Chondrocyte (in vitro differentiated cells): ENCODE data around the gene TMEM139. TPM values are rescaled to one million over a fixed set of nuclear protein-coding genes. Genes with fewer than 3 reads are reported as not detected.

Source experiments
- DNase-seq: peaks from one replicate; pipeline ENCODE4 v3.0.0; 2021; ENCODE audit warnings: mixed read lengths, low spot score
- H3K27ac Mint-ChIP-seq: one replicate; pipeline ENCODE4 v1.8.0; 2021; ENCODE audit warnings: mild to moderate bottlenecking, moderate library complexity, mixed read lengths; ENCODE audit not compliant: unreplicated experiment
- H3K27me3 Mint-ChIP-seq: 2 replicates; pipeline ENCODE4 v1.8.0; 2021; ENCODE audit warnings: low read depth, mixed read lengths
- H3K36me3 Mint-ChIP-seq: 2 replicates; pipeline ENCODE4 v1.8.0; 2021; ENCODE audit warnings: low read depth, mixed read lengths
- H3K4me1 Mint-ChIP-seq: 2 replicates; pipeline ENCODE4 v1.8.0; 2021; ENCODE audit warnings: low read depth, mild to moderate bottlenecking, mixed read lengths
- H3K4me3 Mint-ChIP-seq: one replicate; pipeline ENCODE4 v1.8.0; 2021; ENCODE audit warnings: mild to moderate bottlenecking, moderate library complexity, mixed read lengths; ENCODE audit not compliant: unreplicated experiment
- H3K9me3 Mint-ChIP-seq: 2 replicates; pipeline ENCODE4 v1.8.0; 2021; ENCODE audit warnings: low read depth, mixed read lengths
- CTCF ChIP-seq: fragments of 200-600 bp; sonication (generic); IDR thresholded peaks from 2 replicates; pipeline ENCODE4 v1.5.0; 2021; ENCODE audit warnings: antibody characterized with exemption, mild to moderate bottlenecking, moderate library complexity
- total RNA-seq: library from RNA; stranded (reverse); gene quantifications from 3 replicates; pipeline ENCODE4 v1.2.1, GENCODE V29; 2021

TMEM139 gene
- total RNA-seq, 1 donor from 2014 or later: not detected

GRCh38 chr7:143243614-143244013 is 41.1 kb upstream of the TMEM139 start:
- TF ChIP-seq CTCF: no peak
- Mint-ChIP-seq H3K9me3 (no peaks in the 10 kb centered on the region), H3K36me3 (no peaks in the 10 kb centered on the region), H3K4me3 (no peak overlapping the region), H3K4me1 (peaks cover 18% of the 10 kb centered on the region), H3K27ac (no peak overlapping the region), H3K27me3 (peaks cover 3% of the 10 kb centered on the region)
- DNase-seq: no peak

GRCh38 chr7:143244321-143244720 is 40.4 kb upstream of the TMEM139 start:
- Mint-ChIP-seq H3K9me3 (no peaks in the 10 kb centered on the region), H3K4me3 (no peak overlapping the region), H3K27me3 (peaks cover 3% of the 10 kb centered on the region), H3K36me3 (peaks cover 2% of the 10 kb centered on the region), H3K27ac (no peak overlapping the region), H3K4me1 (peaks cover 14% of the 10 kb centered on the region)
- TF ChIP-seq CTCF: no peak
- DNase-seq: no peak

DNA sequence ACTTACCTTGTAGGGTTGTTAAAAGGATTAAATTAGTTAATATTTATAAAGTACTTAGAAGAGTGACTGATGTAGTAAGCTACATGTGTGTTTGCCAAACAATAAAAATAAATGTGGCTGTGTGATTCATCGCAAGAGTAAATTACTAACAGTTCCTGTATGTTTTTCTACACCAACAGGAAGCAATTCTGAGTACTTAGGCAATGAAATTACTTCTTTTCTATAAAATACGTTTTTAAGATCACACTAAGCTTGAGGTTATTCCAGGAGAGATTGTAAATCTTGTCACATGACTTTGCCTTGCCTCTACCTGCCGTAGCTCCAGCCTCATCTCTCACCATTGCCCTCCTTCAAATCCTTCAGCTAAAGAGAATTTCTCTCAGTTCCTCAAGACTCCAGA is 39.6 kb upstream of the TMEM139 start:
- no peak overlapping the region for H3K4me3 Mint-ChIP-seq
- H3K27ac Mint-ChIP-seq: no peak overlapping the region
- no peak for DNase-seq
- peaks cover 2% of the 10 kb centered on the region for H3K36me3 Mint-ChIP-seq
- H3K9me3 Mint-ChIP-seq: no peaks in the 10 kb centered on the region
- H3K4me1 Mint-ChIP-seq: peaks cover 9% of the 10 kb centered on the region
- H3K27me3 Mint-ChIP-seq: peaks cover 3% of the 10 kb centered on the region
- TF ChIP-seq CTCF: no peak

- TF ChIP-seq CTCF: no peak
- no peaks in the 10 kb centered on the region for H3K4me1 Mint-ChIP-seq
- H3K27me3 Mint-ChIP-seq: peaks cover 3% of the 10 kb centered on the region
- no peak overlapping the region for H3K27ac Mint-ChIP-seq
- DNase-seq: no peak
- H3K9me3 Mint-ChIP-seq: peaks cover 3% of the 10 kb centered on the region
- H3K36me3 Mint-ChIP-seq: peaks cover 2% of the 10 kb centered on the region
- H3K4me3 Mint-ChIP-seq: no peak overlapping the region
Observed at GRCh38 chr7:143247372-143247771, 37.4 kb upstream of the TMEM139 start.

- H3K9me3 Mint-ChIP-seq: peaks cover 10% of the 10 kb centered on the region
- no peak overlapping the region for H3K27ac Mint-ChIP-seq
- DNase-seq: no peak
- peaks cover 3% of the 10 kb centered on the region for H3K27me3 Mint-ChIP-seq
- H3K4me1 Mint-ChIP-seq: no peaks in the 10 kb centered on the region
- TF ChIP-seq CTCF: no peak
- H3K4me3 Mint-ChIP-seq: no peak overlapping the region
- peaks cover 8% of the 10 kb centered on the region for H3K36me3 Mint-ChIP-seq
Observed at GRCh38 chr7:143248761-143249354, 35.9 kb upstream of the TMEM139 start.
